Subcutaneous adipose tissue (tissue), 4 donors: ENCODE data around the gene ASIP. TPM values are rescaled to one million over a fixed set of nuclear protein-coding genes. Genes with fewer than 3 reads are reported as not detected.

Experiments
- total RNA-seq, 4 donors: library from RNA; depleted of rRNA; stranded (reverse); fragments of >200 nt; gene quantifications; one replicate each; pipeline ENCODE4 v1.1.0, GENCODE V29; 2016
- TF ChIP-seq, protein P1 (sequence below): fragments of 450-650 bp; IDR thresholded peaks from one replicate; pipeline ENCODE4 v1.5.1; 2016; ENCODE audit warnings: low read depth, mild to moderate bottlenecking, control low read depth, antibody characterized with exemption, moderate library complexity

Gene ASIP
- total RNA-seq, 4 donors from 2014 or later = 1.2 TPM; not detected in 3

DNA sequence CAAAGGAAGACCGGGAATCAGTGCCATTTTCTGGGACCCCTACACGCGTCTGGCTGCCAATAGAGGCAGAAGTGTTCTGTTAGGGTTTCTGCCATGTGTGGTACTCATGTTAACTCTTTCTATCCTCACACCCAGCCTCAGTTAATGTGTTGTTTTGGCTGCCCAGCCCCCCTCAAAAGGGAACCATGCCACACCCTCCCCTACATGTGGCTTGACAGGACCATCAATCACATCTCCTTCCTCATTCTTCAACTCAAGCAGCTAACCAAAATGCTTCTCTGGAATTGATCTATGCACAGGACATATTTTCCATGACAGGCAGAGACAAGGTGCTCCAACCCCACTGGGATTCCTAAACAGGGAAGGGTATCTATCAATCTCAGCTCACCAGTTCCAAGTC is 40.0 kb downstream of the ASIP start:
- TF ChIP-seq, protein P1, sequence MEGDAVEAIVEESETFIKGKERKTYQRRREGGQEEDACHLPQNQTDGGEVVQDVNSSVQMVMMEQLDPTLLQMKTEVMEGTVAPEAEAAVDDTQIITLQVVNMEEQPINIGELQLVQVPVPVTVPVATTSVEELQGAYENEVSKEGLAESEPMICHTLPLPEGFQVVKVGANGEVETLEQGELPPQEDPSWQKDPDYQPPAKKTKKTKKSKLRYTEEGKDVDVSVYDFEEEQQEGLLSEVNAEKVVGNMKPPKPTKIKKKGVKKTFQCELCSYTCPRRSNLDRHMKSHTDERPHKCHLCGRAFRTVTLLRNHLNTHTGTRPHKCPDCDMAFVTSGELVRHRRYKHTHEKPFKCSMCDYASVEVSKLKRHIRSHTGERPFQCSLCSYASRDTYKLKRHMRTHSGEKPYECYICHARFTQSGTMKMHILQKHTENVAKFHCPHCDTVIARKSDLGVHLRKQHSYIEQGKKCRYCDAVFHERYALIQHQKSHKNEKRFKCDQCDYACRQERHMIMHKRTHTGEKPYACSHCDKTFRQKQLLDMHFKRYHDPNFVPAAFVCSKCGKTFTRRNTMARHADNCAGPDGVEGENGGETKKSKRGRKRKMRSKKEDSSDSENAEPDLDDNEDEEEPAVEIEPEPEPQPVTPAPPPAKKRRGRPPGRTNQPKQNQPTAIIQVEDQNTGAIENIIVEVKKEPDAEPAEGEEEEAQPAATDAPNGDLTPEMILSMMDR = no peak

GRCh38 chr20:34282041-34282440 is 40.8 kb downstream of the ASIP start:
- TF ChIP-seq, protein P1 = no peak

DNA sequence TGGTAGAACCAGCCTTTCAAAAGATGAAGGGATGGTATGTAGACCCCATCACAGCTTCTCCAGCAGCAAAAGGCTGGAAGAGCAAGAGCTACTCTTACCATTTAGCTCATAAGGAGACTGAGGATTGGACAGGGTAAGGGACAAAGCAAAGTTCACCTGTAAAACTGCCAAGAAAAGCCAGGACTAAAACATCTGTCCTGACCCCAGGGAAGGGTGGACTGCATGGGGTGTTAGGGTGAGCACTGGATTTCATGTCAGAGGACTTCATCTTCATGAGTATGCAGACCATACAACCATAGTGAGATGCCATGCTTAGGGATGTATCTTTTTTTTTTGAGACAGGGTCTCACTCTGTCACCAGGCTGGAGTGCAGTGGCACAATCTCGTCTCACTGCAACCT is 42.6 kb downstream of the ASIP start:
- TF ChIP-seq, protein P1 = no peak

- TF ChIP-seq, protein P1 = no peak
Measured at GRCh38 chr20:34285450-34285849, 44.2 kb downstream of the ASIP start.

- TF ChIP-seq, protein P1 = no peak
Measured at GRCh38 chr20:34290471-34290870, 49.2 kb downstream of the ASIP start.

DNA sequence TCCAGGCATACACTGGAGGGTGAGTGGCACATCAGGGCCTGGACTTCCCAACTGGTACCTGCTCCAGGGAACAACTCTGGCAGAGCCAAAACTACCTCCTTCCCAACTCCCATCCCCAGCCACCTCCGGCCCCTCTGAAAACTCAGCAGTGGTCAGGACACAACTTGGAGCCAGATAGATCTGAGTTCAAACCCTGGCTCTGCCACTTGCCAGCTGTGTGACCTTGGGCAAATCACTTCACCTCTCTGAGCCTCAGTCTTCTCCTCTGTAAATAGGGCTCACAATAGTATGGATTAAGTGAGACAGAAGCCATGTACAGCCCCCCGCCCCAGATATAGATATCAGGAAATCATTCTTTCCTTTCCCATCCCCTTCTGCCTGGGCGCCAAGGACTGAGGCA is 51.3 kb downstream of the ASIP start:
- TF ChIP-seq, protein P1 = no peak

DNA sequence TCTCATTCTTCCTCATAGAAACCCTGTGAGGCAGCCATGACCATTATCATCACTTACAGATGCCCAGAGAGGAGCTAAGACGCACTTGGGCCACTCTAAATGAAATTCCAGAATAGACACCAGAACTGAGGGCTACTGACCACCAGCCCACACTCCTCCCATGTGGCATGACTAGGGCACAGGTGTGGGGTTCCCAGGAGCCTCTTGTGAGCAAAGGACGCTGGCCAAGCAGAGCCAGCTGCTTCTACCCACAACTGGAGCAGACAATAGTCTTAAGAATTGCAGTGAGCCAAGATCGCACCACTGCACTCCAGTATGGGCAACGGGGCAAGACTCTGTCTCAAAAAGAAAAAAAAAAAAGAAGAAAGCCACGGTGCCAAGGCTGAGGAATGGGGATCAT is 51.9 kb downstream of the ASIP start:
- TF ChIP-seq, protein P1 = no peak
